SK-N-SH (cell line): Measurements from ENCODE around the gene STXBP6. TPM values are rescaled to one million over a fixed set of nuclear protein-coding genes. Genes with fewer than 3 reads are reported as not detected.

Experiments
- CTCF ChIA-PET: fragments of 300-600, 350-600 bp; formaldehyde crosslinking; extraction: SDS; loops from one replicate; lab custom pipeline; 2021; lab: Yijun Ruan, JAX
- POLR2A ChIA-PET: fragments of 350-600 bp; sonication (Branson Sonifier 250); formaldehyde crosslinking; extraction: SDS; loops from one replicate; lab custom pipeline; 2020; ENCODE audit warnings: antibody characterized with exemption, inconsistent platforms; lab: Yijun Ruan, JAX
- DNase-seq: peaks from one replicate; pipeline ENCODE4 v3.0.0; 2012
- H2AFZ ChIP-seq: fragments of 200-600 bp; sonication (generic); 2 replicates; pipeline ENCODE4 v1.8.1; 2016; ENCODE audit warnings: antibody characterized with exemption, mild to moderate bottlenecking, low read depth
- H3F3A ChIP-seq: fragments of 200-600 bp; sonication (generic); replicated peaks from 2 replicates; pipeline ENCODE3; 2016; ENCODE audit warnings: antibody characterized with exemption, mild to moderate bottlenecking; ENCODE audit not compliant: insufficient read depth
- H3K27ac ChIP-seq, 2 experiments: fragments of 200-500 bp in 1 of 2; fragments of 200-600 bp in 1 of 2; sonication (Bioruptor generic) in 1 of 2; sonication (generic), shearing (Covaris generic) in 1 of 2; 2 replicates each; pipeline versions ENCODE4 v1.5.1 to v1.6.1; 2014 to 2016; ENCODE audit warnings: low read depth in 2 of 2, inconsistent platforms in 1 of 2, low read length in 1 of 2, mild to moderate bottlenecking in 1 of 2, mixed read lengths in 1 of 2
- H3K27me3 ChIP-seq: fragments of 200-600 bp; sonication (generic), shearing (Covaris generic); 2 replicates; pipeline ENCODE4 v1.6.1; 2016; ENCODE audit warnings: mixed run types; ENCODE audit not compliant: insufficient read depth
- H3K36me3 ChIP-seq, 2 experiments: fragments of 200-500 bp in 1 of 2; fragments of 200-600 bp in 1 of 2; sonication (Bioruptor generic) in 1 of 2; sonication (generic) in 1 of 2; replicated peaks in 1 of 2; 2 replicates each; pipeline versions ENCODE3 to v1.5.1; 2014 to 2016; ENCODE audit warnings: low read length in 1 of 2, mild to moderate bottlenecking in 1 of 2; ENCODE audit not compliant: insufficient read depth in 2 of 2, control insufficient read depth in 1 of 2
- H3K4me1 ChIP-seq, 2 experiments: fragments of 200-500 bp in 1 of 2; fragments of 200-600 bp in 1 of 2; sonication (Bioruptor generic) in 1 of 2; sonication (generic), shearing (Covaris generic) in 1 of 2; 2 replicates each; pipeline versions ENCODE4 v1.5.1 to v1.6.1; 2014 to 2016; ENCODE audit warnings: low read depth in 1 of 2, low read length in 1 of 2, mixed run types in 1 of 2; ENCODE audit not compliant: insufficient read depth in 2 of 2, control insufficient read depth in 1 of 2
- H3K4me2 ChIP-seq: fragments of 200-600 bp; sonication (generic), shearing (Covaris generic); 2 replicates; pipeline ENCODE4 v1.6.1; 2017; ENCODE audit warnings: mixed run types
- H3K4me3 ChIP-seq, 2 experiments: fragments of 200-500 bp in 1 of 2; fragments of 200-600 bp in 1 of 2; sonication (Bioruptor generic) in 1 of 2; sonication (generic), shearing (Covaris generic) in 1 of 2; 2 replicates each; pipeline versions ENCODE4 v1.5.1 to v1.8.1; 2014 to 2016; ENCODE audit warnings: low read depth in 2 of 2, inconsistent platforms in 1 of 2, low read length in 1 of 2, mild to moderate bottlenecking in 1 of 2, mixed read lengths in 1 of 2, moderate library complexity in 1 of 2
- H3K79me2 ChIP-seq: fragments of 200-600 bp; sonication (generic); 2 replicates; pipeline ENCODE4 v1.8.1; 2017; ENCODE audit warnings: mild to moderate bottlenecking; ENCODE audit not compliant: insufficient read depth
- H3K9ac ChIP-seq: fragments of 200-600 bp; sonication (generic); 2 replicates; pipeline ENCODE4 v1.6.1; 2017; ENCODE audit warnings: mixed run types
- H3K9me2 ChIP-seq: fragments of 200-600 bp; sonication (generic); 2 replicates; pipeline ENCODE4 v1.6.1; 2017; ENCODE audit warnings: mixed run types
- H3K9me3 ChIP-seq: fragments of 200-600 bp; sonication (generic); 2 replicates; pipeline ENCODE4 v1.6.1; 2017; ENCODE audit warnings: mixed run types, mild to moderate bottlenecking, moderate library complexity
- H4K20me1 ChIP-seq: fragments of 200-600 bp; sonication (generic); 2 replicates; pipeline ENCODE4 v1.6.1; 2017; ENCODE audit warnings: mild to moderate bottlenecking, mixed run types; ENCODE audit not compliant: insufficient read depth
- CHD2 ChIP-seq: fragments of 150-350 bp; IDR thresholded peaks from 2 replicates; pipeline ENCODE4 v1.6.1; 2018; ENCODE audit warnings: low read length; ENCODE audit not compliant: partially characterized antibody
- FOSL2 ChIP-seq: IDR thresholded peaks from 2 replicates; pipeline ENCODE4 v1.4.0; 2012; ENCODE audit warnings: low read depth, mild to moderate bottlenecking, moderate library complexity, borderline replicate concordance
- GABPA ChIP-seq: IDR thresholded peaks from 2 replicates; pipeline ENCODE4 v1.4.0; 2012; ENCODE audit warnings: low read depth, mild to moderate bottlenecking
- GATA2 ChIP-seq: sonication (generic); formaldehyde crosslinking; IDR thresholded peaks from 2 replicates; pipeline ENCODE4 v1.5.0; 2020; ENCODE audit warnings: mild to moderate bottlenecking, missing genetic modification reagents
- RCOR1 ChIP-seq: fragments of 150-350 bp; IDR thresholded peaks from 2 replicates; pipeline ENCODE4 v1.6.1; 2017; ENCODE audit warnings: antibody characterized with exemption, low read length
- RFX5 ChIP-seq: IDR thresholded peaks from 2 replicates; pipeline ENCODE4 v1.6.1; 2012; ENCODE audit warnings: mild to moderate bottlenecking, improper control_type of control experiment, low read length
- RXRA ChIP-seq: IDR thresholded peaks from 2 replicates; pipeline ENCODE4 v1.4.0; 2012; ENCODE audit warnings: low read depth, mild to moderate bottlenecking, borderline replicate concordance
- SMC3 ChIP-seq: IDR thresholded peaks from 2 replicates; pipeline ENCODE4 v1.6.1; 2012; ENCODE audit warnings: low read depth, low read length, improper control_type of control experiment
- TAF1 ChIP-seq: IDR thresholded peaks from 2 replicates; pipeline ENCODE4 v1.6.1; 2012; ENCODE audit warnings: low read depth, mild to moderate bottlenecking, low read length, moderate library complexity, borderline replicate concordance
- TEAD4 ChIP-seq: IDR thresholded peaks from 2 replicates; pipeline ENCODE4 v1.4.0; 2012; ENCODE audit warnings: mild to moderate bottlenecking, borderline replicate concordance; ENCODE audit not compliant: insufficient read depth
- USF1 ChIP-seq: IDR thresholded peaks from 2 replicates; pipeline ENCODE4 v1.4.0; 2012; ENCODE audit warnings: low read depth, borderline replicate concordance
- YY1 ChIP-seq: IDR thresholded peaks from 2 replicates; pipeline ENCODE4 v1.4.0; 2012; ENCODE audit warnings: low read depth, mild to moderate bottlenecking
- WGBS: methylation state at CpG from one replicate; pipeline ENCODE4 v1.1.6; 2017; ENCODE audit warnings: low lambda C conversion rate; 5-methylcytosine and 5-hydroxymethylcytosine counted together
- polyA plus RNA-seq, 3 experiments: library from polyadenylated mRNA; depleted of rRNA; stranded (reverse); fragments of >200 nt; gene quantifications; 2 replicates each; pipeline ENCODE4 v1.2.3, GENCODE V29; 2012
- TF ChIP-seq, protein P1 (sequence below): fragments of 150-350 bp; IDR thresholded peaks from 2 replicates; pipeline ENCODE4 v1.6.1; 2017; ENCODE audit warnings: antibody characterized with exemption, low read length, low read depth, borderline replicate concordance
- TF ChIP-seq, protein P2 (sequence below): fragments of 200-600 bp; sonication (generic); IDR thresholded peaks from 2 replicates; pipeline ENCODE4 v1.6.1; 2017; ENCODE audit warnings: antibody characterized with exemption, mild to moderate bottlenecking, moderate library complexity
- TF ChIP-seq, protein P3 (sequence below): IDR thresholded peaks from 2 replicates; pipeline ENCODE4 v1.4.0; 2012; ENCODE audit warnings: low read depth

STXBP6 gene
- polyA plus RNA-seq, 1 of the 3 experiments (the other 2 are of a cell fraction): 0.16 TPM

GRCh38 chr14:24846261-24846660 is 203.7 kb downstream of the STXBP6 start:
- Histone ChIP-seq H3K79me2 (no peaks in the 10 kb centered on the region), H2AFZ (no peak overlapping the region), H3K9ac (no peak overlapping the region), H3K4me3 (no peak overlapping the region), H3K27ac (no peak overlapping the region), H3K27me3 (no peaks in the 10 kb centered on the region), H4K20me1 (no peaks in the 10 kb centered on the region), H3K4me1 (no peaks in the 10 kb centered on the region), H3K9me3 (no peaks in the 10 kb centered on the region), H3K4me2 (no peak overlapping the region), H3K36me3 (no peaks in the 10 kb centered on the region), H3F3A (no peaks in the 10 kb centered on the region), H3K9me2 (no peaks in the 10 kb centered on the region)
- 2% methylated on average over 3 of the region's 3 CpGs for WGBS
- POLR2A ChIA-PET: no interaction called here
- TF ChIP-seq TEAD4 (no peak), YY1 (no peak)
- TF ChIP-seq, protein P1, sequence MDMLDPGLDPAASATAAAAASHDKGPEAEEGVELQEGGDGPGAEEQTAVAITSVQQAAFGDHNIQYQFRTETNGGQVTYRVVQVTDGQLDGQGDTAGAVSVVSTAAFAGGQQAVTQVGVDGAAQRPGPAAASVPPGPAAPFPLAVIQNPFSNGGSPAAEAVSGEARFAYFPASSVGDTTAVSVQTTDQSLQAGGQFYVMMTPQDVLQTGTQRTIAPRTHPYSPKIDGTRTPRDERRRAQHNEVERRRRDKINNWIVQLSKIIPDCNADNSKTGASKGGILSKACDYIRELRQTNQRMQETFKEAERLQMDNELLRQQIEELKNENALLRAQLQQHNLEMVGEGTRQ: no peak
- CTCF ChIA-PET: no interaction called here
- DNase-seq: no peak

- Histone ChIP-seq H3K4me3 (no peak overlapping the region), H2AFZ (no peak overlapping the region), H3K4me2 (no peak overlapping the region), H3K4me1 (no peaks in the 10 kb centered on the region), H3K9ac (no peak overlapping the region), H3K9me2 (no peaks in the 10 kb centered on the region), H3K27me3 (no peaks in the 10 kb centered on the region), H3K79me2 (no peaks in the 10 kb centered on the region), H3K9me3 (no peaks in the 10 kb centered on the region), H3F3A (no peaks in the 10 kb centered on the region)
- POLR2A ChIA-PET: no interaction called here
- DNase-seq: no peak
- TF ChIP-seq CHD2: no peak
- TF ChIP-seq, all 33 proteins: peak for 0
- WGBS: 3% methylated on average over 2 of the region's 2 CpGs
- no peaks in the 10 kb centered on the region for H4K20me1 ChIP-seq
- CTCF ChIA-PET: no interaction called here
- H3K27ac ChIP-seq: no peak overlapping the region
- no peaks in the 10 kb centered on the region for H3K36me3 ChIP-seq
Observed at GRCh38 chr14:24845851-24846250, 204.1 kb downstream of the STXBP6 start.

GRCh38 chr14:24844011-24844410 is 205.9 kb downstream of the STXBP6 start:
- no peaks in the 10 kb centered on the region for H3K36me3 ChIP-seq
- H3K4me3 ChIP-seq: no peak overlapping the region
- no peak overlapping the region for H3K4me2 ChIP-seq
- 47% methylated on average over 5 of the region's 5 CpGs for WGBS
- no peaks in the 10 kb centered on the region for H3K9me2 ChIP-seq
- no peak overlapping the region for H2AFZ ChIP-seq
- no peaks in the 10 kb centered on the region for H3K27me3 ChIP-seq
- H3K9me3 ChIP-seq: no peaks in the 10 kb centered on the region
- no peak for DNase-seq
- CTCF ChIA-PET: no interaction called here
- TF ChIP-seq FOSL2: no peak
- TF ChIP-seq, protein P2, sequence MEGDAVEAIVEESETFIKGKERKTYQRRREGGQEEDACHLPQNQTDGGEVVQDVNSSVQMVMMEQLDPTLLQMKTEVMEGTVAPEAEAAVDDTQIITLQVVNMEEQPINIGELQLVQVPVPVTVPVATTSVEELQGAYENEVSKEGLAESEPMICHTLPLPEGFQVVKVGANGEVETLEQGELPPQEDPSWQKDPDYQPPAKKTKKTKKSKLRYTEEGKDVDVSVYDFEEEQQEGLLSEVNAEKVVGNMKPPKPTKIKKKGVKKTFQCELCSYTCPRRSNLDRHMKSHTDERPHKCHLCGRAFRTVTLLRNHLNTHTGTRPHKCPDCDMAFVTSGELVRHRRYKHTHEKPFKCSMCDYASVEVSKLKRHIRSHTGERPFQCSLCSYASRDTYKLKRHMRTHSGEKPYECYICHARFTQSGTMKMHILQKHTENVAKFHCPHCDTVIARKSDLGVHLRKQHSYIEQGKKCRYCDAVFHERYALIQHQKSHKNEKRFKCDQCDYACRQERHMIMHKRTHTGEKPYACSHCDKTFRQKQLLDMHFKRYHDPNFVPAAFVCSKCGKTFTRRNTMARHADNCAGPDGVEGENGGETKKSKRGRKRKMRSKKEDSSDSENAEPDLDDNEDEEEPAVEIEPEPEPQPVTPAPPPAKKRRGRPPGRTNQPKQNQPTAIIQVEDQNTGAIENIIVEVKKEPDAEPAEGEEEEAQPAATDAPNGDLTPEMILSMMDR: no peak
- TF ChIP-seq USF1: no peak
- TF ChIP-seq, protein P3, sequence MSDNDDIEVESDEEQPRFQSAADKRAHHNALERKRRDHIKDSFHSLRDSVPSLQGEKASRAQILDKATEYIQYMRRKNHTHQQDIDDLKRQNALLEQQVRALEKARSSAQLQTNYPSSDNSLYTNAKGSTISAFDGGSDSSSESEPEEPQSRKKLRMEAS: no peak
- TF ChIP-seq GATA2 (CRISPR knock-in tag): no peak
- TF ChIP-seq GABPA: no peak
- no peak for TF ChIP-seq RFX5
- TF ChIP-seq SMC3: no peak
- TF ChIP-seq TAF1: no peak
- no peak for TF ChIP-seq RXRA
- no peak for TF ChIP-seq RCOR1
- H3K79me2 ChIP-seq: no peaks in the 10 kb centered on the region
- H3K4me1 ChIP-seq: no peaks in the 10 kb centered on the region
- H3K27ac ChIP-seq: no peak overlapping the region
- POLR2A ChIA-PET: no interaction called here
- H4K20me1 ChIP-seq: no peaks in the 10 kb centered on the region
- H3F3A ChIP-seq: no peaks in the 10 kb centered on the region
- H3K9ac ChIP-seq: no peak overlapping the region
